GM18858 (cell line): ENCODE measurements around the gene OTOGL.

ENCODE experiments used
- ATAC-seq: cut with Tn5 transposase; IDR thresholded peaks from one replicate; pipeline ENCODE4 v1.9.1; 2021; ENCODE audit not compliant: unreplicated experiment

Gene OTOGL

GRCh38 chr12:80099259-80099658 is at the start of gene OTOGL:
Gene OTOGL (plus strand): TSS chr12:80099537. CDS start chr12:80209432, 109,895 bp downstream.
- no peak for ATAC-seq

GRCh38 chr12:80050236-80050635 is 49.1 kb upstream of the OTOGL start:
- ATAC-seq, result no peak

GRCh38 chr12:80053051-80053790 is 46.1 kb upstream of the OTOGL start:
- ATAC-seq, result no peak

GRCh38 chr12:80056232-80056631 is 43.1 kb upstream of the OTOGL start:
- ATAC-seq, result no peak

- ATAC-seq, result no peak
These were observed 42.5 kb upstream of the OTOGL start for GRCh38 chr12:80056845-80057244.

GRCh38 chr12:80058586-80058985 is 40.8 kb upstream of the OTOGL start:
- no peak for ATAC-seq

GRCh38 chr12:80059102-80059501 is 40.2 kb upstream of the OTOGL start:
- no peak for ATAC-seq

GRCh38 chr12:80059875-80060274 is 39.5 kb upstream of the OTOGL start:
- ATAC-seq, result no peak

- no peak for ATAC-seq
These were observed 35.1 kb upstream of the OTOGL start for GRCh38 chr12:80064269-80064668.

GRCh38 chr12:80064951-80065350 is 34.4 kb upstream of the OTOGL start:
- no peak for ATAC-seq

GRCh38 chr12:80068173-80068572 is 31.2 kb upstream of the OTOGL start:
- no peak for ATAC-seq

- peak; percentile 66 for ATAC-seq
These were observed 15.3 kb upstream of the OTOGL start for GRCh38 chr12:80083892-80084614.

- ATAC-seq, result no peak
These were observed 13.3 kb upstream of the OTOGL start for GRCh38 chr12:80086025-80086424.

GRCh38 chr12:80087486-80088213 is 11.7 kb upstream of the OTOGL start:
- ATAC-seq, result no peak

- no peak for ATAC-seq
These were observed 1.3 kb downstream of the OTOGL start for GRCh38 chr12:80100591-80100990.

- ATAC-seq, result no peak
These were observed 1.8 kb downstream of the OTOGL start for GRCh38 chr12:80101126-80101525.

- no peak for ATAC-seq
These were observed 7.9 kb downstream of the OTOGL start for GRCh38 chr12:80107221-80107620.

- ATAC-seq, result no peak
These were observed 17.4 kb downstream of the OTOGL start for GRCh38 chr12:80116735-80117134.

GRCh38 chr12:80118565-80119324 is 19.4 kb downstream of the OTOGL start:
- ATAC-seq, result no peak

GRCh38 chr12:80120994-80121393 is 21.7 kb downstream of the OTOGL start:
- no peak for ATAC-seq

GRCh38 chr12:80121661-80122060 is 22.3 kb downstream of the OTOGL start:
- no peak for ATAC-seq
